SK-N-SH (cell line): ENCODE data around the gene METTL26.

Source experiments
- ELF1 ChIP-seq: IDR thresholded peaks from 2 replicates; pipeline ENCODE4 v1.4.0; 2012
- EP300 ChIP-seq, 2 experiments: IDR thresholded peaks; 2 replicates each; pipeline versions ENCODE4 v1.4.0 to v1.6.1; 2012; ENCODE audit warnings: borderline replicate concordance in 1 of 2, low read depth in 1 of 2, low read length in 1 of 2
- JUND ChIP-seq: IDR thresholded peaks from 2 replicates; pipeline ENCODE4 v1.4.0; 2012
- MEF2A ChIP-seq: IDR thresholded peaks from 2 replicates; pipeline ENCODE4 v1.4.0; 2012; ENCODE audit warnings: low read depth, borderline replicate concordance
- NRF1 ChIP-seq: IDR thresholded peaks from 2 replicates; pipeline ENCODE4 v1.6.1; 2012; ENCODE audit warnings: low read depth, mild to moderate bottlenecking, low read length
- POLR2AphosphoS5 ChIP-seq: IDR thresholded peaks from 2 replicates; pipeline ENCODE4 v1.6.1; 2012; ENCODE audit warnings: low read depth, low read length
- RFX5 ChIP-seq: IDR thresholded peaks from 2 replicates; pipeline ENCODE4 v1.6.1; 2012; ENCODE audit warnings: mild to moderate bottlenecking, improper control_type of control experiment, low read length
- RXRA ChIP-seq: IDR thresholded peaks from 2 replicates; pipeline ENCODE4 v1.4.0; 2012; ENCODE audit warnings: low read depth, mild to moderate bottlenecking, borderline replicate concordance
- TAF1 ChIP-seq: IDR thresholded peaks from 2 replicates; pipeline ENCODE4 v1.6.1; 2012; ENCODE audit warnings: low read depth, mild to moderate bottlenecking, low read length, moderate library complexity, borderline replicate concordance
- TEAD4 ChIP-seq: IDR thresholded peaks from 2 replicates; pipeline ENCODE4 v1.4.0; 2012; ENCODE audit warnings: mild to moderate bottlenecking, borderline replicate concordance; ENCODE audit not compliant: insufficient read depth
- TF ChIP-seq, protein P1 (sequence below): fragments of 200-600 bp; sonication (generic); IDR thresholded peaks from 2 replicates; pipeline ENCODE4 v1.6.1; 2017; ENCODE audit warnings: antibody characterized with exemption, mild to moderate bottlenecking, moderate library complexity

- TF ChIP-seq, protein P1, sequence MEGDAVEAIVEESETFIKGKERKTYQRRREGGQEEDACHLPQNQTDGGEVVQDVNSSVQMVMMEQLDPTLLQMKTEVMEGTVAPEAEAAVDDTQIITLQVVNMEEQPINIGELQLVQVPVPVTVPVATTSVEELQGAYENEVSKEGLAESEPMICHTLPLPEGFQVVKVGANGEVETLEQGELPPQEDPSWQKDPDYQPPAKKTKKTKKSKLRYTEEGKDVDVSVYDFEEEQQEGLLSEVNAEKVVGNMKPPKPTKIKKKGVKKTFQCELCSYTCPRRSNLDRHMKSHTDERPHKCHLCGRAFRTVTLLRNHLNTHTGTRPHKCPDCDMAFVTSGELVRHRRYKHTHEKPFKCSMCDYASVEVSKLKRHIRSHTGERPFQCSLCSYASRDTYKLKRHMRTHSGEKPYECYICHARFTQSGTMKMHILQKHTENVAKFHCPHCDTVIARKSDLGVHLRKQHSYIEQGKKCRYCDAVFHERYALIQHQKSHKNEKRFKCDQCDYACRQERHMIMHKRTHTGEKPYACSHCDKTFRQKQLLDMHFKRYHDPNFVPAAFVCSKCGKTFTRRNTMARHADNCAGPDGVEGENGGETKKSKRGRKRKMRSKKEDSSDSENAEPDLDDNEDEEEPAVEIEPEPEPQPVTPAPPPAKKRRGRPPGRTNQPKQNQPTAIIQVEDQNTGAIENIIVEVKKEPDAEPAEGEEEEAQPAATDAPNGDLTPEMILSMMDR = no peak
- no peak for TF ChIP-seq POLR2AphosphoS5
- TF ChIP-seq JUND = no peak
- TF ChIP-seq EP300 (IDR thresholded peaks at IDR 0.05; ENCODE audit: borderline replicate concordance in 1 of 2, low read depth in 1 of 2, low read length in 1 of 2) = no peak
- TF ChIP-seq TAF1 = no peak
- TF ChIP-seq TEAD4 = no peak
- TF ChIP-seq RXRA = no peak
- no peak for TF ChIP-seq NRF1
- no peak for TF ChIP-seq RFX5
- TF ChIP-seq MEF2A = no peak
- TF ChIP-seq ELF1 = no peak
Observed at GRCh38 chr16:645852-646678, 10.0 kb upstream of the METTL26 start.
